HG02852 (cell line): ENCODE results near the gene ROBO2.

Experiments used
- ATAC-seq: cut with Tn5 transposase; IDR thresholded peaks from one replicate; pipeline ENCODE4 v1.9.1; 2021; ENCODE audit warnings: mild to moderate bottlenecking, moderate library complexity; ENCODE audit not compliant: unreplicated experiment

The ROBO2 gene

DNA sequence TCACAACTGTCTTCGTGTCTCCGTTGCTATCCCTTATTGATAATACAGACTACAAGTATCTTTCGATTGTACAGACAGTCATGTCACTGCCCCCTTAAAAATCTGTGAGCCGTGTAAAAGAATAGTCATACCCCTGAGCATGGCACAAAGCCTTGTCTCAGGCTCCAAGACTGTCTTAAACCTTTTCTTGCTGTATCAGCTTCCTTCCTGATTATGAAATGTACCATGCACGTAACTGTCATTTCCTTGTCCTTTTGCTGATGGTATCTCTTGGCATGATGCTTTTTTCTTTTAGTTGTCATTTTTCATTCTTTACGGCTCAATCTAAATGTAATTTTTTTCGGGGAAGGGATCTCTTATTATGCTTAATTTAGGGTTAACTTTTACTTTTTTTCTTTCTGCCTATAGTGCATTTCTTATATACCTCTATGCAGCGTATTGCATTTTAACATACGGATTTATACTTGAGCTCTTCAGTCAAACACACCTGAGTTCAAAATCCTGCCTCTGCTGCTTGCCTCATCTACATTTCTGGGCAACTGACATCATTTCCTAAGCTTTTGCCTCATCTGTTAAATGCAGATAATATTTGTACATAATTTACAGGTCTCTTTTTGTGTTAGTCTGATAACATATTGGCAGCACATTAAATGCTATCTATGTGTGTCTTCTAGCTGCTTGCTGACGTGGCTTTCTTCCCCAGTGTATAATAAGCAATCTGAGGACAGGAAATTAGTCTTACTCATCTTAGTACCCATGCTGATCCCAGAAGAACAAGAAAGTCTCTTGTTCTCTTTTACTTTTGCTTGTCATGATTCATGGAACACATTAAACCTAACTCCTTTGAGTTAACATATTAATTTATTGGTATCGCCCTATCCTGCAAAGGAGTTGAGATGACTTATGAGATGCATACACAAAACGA lies 57.3 kb downstream of the ROBO2 start:
- ATAC-seq = no peak

DNA sequence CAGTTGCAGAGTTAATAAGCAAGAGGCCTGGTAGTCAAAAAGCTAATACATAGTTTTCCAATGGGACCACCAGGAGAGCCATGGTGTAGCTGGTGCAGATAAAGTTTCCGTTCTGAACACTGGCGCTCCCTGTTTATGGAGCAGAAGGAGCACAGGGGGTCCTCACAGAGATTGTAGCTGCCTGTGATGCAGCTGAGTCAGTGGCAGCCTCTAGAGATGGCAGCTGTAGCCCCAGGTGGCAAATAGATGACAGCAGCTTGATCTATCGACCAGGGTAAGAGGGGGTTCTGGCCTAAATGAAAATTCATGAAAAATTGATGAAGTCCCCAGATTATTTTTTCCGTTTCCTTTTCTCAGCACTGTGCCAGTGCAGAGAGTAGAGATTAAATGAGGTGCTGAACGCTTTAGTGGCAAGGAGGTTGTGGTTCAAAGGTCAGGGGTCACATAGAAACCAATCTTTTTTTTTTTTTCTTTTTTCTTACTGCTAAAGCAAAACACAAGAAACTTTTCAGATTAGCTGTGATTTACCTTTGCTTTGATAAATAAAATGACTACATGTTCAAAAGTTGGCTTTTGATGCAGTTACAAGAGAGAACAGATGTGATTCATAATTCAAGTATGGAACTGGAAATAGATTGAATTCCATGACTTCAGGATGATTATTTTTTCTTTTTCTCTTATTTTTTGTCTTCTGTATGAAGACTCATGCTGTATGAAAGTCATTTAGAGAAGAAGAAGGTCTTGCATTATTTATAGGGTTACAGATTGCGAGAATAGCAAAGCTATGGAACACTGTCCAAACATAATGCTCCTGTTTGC lies 63.3 kb downstream of the ROBO2 start:
- ATAC-seq = no peak

DNA sequence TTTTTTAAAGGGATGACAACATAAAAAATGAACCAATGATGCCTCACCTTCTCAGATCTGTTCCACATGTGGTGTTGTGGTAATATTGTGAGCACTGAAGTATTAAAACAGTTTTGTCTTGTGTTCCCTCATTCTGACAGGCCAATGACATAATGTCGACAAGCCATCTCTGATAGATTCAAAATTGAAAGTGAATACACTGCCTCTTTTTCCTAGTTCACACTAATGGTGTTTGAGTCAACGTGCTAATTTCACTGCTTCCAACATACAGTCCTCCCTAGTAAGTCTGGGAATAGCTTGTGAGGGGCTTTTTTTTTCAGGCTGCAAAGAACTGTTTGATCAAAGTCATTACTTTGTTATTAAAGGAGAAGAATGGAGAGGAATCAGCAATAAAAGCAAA lies 82.8 kb downstream of the ROBO2 start:
- no peak for ATAC-seq

DNA sequence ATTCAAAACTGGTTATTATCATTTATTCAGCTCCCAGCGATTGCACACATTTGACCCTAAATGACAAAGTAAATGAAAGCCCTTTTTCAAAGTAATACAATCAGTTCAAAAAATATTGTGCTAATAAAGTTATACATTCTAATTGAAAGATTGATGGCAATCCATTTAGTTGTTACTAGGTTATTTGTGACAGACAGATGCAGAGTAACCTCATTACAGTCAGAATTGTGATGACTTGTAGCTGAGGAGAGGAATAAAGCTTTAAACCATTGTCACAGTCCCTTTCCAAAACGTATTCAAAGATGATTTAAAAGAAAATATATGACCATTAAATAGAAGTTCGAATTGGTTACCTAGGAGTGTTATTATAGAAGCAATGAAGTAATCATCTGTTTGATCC lies 86.1 kb downstream of the ROBO2 start:
- no peak for ATAC-seq

DNA sequence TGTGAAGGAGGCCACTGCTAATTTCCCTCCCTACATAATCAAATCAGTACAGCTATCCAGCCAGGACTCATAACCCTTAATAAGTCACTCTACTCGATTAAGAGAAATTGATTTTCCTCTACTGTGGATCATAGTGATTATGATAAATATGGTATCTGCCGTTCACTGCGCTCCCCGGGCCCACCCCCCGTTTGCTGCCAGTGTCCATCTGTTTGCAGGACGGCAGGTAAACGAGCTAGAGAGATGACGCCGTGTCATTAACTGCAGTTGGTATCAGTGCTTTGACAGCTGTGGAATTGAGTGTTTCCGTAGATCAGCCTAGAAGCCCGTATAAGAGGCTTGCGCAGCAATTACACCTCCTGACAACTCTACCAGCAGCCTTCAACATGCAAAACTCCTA lies 94.9 kb downstream of the ROBO2 start:
- no peak for ATAC-seq

DNA sequence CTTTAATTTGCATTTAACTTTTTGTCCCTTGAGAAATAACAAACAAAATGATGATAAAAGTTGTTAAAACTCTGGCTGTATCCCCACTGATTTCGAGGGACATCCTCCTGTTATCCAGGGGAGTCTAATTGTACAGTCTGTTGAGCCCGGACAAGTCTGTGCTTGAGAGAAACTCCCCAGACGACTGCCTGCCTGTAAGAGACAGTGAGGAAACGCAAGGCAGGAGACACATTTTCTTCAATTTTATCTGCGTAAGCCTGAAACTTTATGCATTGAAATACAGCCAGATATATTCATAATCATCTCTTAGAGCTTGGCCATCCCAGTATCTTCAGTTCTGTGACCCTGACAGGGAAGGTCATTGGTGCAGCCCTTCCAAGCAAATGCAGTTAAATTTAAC lies 97.7 kb downstream of the ROBO2 start:
- no peak for ATAC-seq

DNA sequence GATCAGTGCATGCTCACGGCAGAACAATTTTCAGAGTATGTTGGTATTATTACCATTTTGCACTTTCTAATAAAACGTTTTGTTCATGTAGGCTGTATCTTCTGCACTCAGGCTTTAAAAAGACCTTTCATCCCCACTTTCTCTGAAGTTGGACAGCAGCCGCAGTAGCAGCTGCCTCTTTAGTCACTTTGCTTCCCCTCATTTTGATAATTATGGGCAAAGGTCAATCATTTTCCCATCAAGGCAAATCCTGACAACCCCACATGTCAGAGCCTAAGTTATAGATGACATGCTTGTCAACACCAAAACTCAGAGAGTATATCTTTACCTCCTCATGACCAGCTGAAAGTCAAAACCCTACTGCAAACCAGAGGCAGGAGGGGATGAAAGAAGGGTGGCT lies 99.7 kb downstream of the ROBO2 start:
- ATAC-seq = no peak

DNA sequence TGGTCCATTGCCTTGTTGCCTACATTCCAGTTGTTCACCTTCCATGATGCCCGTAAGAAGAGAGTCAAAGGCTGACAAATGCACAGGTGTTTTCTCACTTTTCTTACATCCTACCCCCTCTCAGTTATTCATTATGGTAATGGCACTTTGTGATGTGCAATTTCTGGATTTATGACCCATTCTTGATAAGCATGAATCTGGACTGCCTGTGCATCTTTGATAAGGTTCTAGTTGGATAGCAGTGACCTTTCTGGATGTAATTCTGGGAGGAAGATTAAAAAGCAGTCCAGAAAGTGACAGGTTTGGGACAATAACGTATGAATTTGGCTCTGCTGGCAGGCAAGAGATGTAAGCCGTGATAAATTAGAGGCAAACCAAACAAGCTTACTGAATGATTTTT lies 101.5 kb downstream of the ROBO2 start:
- no peak for ATAC-seq

DNA sequence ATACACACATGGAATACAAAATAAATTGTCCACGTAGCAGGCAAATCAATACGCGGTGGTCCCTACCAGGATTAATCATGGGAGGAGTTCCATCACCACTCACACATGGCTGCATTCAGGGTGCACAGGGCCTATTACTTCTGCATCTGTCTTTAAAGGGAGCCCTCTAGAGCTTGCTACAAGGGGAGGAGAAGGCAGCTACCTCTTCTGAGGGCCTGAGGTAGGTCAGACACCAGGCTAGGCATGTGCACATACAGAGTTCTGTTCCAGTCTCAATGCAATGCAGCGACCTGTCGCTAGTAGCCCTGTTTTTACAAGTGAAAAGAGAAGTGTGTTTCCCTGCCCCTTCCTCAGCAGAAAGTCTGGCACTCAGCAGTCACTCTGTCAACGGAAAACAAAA lies 102.7 kb downstream of the ROBO2 start:
- no peak for ATAC-seq

DNA sequence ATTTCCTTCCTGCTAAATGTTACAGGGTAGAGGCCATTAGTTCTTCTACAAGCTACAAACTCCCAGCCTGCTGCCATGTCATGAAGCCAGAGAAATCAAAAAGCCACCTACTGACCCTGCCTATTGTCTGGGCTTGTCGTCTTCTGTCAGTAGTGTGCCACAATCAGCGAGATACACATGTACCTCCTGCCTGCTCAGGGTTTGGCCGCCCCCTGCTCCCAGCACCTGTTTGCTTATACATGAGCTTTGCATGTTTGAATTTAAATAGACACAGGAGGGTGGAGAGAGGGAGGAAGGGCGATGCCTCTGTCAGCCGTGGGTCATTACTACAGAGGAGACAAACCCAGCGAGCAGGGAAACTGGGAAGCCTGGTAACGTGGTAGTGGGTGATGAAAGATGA lies 106.1 kb downstream of the ROBO2 start:
- no peak for ATAC-seq

DNA sequence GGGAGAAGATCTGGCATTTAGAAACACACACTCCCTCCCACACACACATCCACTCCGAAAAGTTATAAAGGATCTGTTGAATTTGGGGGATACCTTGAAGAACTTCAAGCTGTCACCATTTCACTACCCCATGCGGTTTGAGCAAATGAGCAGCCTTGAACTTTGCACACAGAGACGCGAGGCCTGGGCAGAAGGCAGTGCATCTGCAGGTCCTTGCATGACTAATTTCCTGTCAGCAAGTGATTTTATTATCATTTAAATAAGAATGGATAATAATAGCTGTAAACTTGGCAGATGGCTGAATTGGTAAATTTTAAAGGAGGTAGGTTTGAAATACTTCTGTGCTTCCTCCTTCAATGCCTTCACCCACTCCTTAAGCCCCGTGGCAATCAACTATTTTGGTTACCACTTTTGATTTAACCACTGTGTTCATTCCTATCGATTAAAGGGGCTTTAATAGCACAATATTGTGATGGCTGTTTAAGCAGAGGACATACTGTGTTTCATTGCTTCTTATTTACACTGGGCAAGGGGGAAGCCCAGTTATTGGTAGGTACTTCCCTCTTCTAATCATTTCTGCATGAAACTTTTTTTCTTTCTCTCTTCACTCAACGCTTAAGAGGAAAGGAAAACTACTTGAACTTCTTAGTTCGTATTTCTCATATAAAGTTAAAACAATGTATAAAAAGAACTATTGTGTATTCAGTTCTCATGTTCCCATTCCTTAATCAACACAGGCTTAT lies 108.1 kb downstream of the ROBO2 start:
- ATAC-seq = no peak

DNA sequence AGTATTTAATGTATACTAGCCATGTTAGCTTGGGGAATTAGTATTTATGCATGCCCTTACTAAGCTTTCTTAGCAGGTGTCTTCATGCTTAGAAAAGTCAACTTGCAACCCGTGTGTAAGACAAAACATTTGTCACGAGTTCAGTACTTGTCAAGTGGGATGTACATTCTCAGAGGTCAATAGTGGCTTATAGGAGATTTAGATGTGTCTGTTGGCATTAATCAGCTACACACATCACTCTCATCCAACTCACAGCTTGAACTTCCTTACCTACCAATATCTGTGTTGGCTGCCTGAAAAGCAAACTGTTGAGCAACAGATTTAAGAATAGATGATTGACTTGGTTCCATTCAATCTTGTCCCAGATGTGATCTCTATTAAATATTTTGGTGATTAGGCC lies 109.5 kb downstream of the ROBO2 start:
- ATAC-seq = no peak

DNA sequence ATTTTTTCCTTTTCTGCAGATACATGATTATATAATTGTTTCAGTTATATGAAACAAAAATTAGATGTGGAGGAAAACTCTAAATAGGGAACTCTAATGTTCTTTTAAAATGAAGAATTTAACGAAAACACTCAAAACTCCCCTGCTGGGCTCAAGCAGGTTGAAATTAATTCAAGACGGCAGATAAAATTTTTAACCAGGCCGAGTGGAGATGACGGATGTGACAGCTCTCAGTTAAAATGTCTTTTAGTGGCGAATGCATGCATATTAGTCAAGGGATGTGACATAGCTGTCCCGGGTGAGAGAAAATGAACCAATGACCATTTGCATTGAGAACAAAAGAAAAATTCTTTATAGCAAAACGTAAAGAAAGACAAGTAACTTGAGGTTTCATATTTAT lies 110.1 kb downstream of the ROBO2 start:
- no peak for ATAC-seq

DNA sequence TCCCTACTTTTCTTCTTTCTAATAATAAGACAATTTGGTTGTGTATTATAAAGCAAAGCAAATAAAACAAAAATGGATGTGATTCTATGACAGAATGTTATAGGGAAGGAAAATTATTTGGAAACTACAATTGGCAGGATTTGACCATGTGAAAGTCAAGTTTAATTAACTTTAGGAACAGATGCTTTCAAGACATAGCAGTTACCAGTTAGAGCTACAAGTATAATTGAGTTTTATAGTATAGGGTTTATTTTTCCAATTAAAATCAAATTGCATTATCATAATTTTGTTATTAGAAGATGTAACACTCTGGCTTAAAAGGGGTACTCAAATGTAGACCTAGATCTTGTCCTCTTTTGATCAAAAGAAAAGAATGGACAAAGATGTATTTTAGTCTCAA lies 110.9 kb downstream of the ROBO2 start:
- ATAC-seq = no peak

DNA sequence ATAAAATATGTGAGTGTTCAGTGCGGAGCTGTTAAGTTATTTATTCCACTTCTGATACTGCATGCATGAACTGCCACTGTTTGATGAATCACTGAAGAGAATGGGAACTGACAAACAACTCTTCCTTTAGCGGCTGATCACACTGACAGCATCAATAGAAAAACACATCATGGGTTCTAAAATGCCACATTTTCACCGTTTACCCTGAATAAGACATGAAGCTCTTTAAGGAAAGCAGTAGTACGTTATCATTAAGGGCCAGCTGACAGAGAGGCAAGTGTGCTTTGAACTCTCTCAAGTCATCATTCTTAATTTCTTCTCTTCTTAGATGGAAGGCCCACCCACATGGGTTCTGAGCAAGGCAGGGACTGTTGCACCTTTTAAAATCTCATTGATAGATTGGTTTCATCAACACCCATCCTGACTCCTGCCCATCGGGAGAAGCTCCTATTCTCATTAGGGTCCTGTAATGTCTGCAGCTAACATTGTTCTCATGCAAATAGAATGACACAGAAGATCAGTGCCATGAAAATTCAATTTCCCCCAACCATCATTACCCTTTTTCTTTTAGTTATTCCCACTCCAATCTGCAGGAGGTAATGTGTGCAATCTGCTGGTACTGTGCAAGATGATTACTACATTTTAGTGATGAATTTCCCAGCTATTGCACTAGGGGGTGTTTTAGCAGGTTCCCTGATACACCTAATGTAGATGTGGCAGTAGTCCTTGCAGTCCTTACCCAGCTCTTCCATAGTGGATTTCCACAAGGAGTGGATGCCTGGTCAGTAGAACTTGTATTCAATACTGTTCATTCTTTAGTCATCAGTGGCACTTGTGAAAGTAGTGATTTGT lies 119.1 kb downstream of the ROBO2 start:
- no peak for ATAC-seq

DNA sequence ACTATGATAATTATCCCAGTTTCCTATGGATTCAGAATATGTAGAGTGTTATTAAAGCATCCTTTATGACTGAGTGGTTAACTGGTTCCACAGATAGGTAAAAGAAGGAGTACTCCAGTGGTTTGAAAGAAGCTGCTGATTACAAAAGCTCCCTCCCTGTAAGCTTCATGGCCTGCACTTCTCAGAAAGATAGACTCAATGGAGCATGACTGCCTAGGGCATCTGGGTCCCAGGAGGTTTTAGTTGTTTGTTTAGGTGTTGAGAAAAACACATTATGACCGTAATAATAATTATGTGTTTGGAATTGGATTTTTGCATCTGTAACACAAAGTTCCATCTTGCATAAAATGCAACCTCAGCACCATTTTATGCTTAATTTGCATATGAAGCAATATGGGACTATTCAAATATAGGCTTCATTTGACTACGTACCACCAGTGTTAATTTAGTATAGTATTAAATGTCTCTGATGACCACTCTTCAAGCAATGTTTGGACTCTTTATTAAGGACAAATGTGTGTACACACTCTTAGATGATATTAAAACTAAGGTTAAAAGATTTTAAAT lies 121.1 kb downstream of the ROBO2 start:
- no peak for ATAC-seq

DNA sequence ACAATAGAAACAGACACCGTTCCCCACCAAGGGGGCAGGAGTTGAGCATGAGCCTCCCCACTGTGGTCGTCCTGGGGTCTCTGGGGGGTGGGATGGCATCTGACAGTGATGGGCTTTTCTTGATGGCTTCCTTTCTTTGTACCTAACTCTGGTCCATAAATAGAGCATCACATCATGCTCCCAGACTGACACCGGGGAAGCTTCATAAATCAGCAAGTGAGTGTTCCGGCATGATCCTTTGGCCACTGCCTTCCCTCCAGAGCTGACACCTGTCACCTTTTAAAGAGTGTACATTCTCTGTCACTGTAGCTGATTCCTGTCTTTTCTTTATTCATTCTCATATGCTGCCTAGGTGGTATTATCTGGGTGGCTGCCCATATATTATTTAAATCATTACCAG lies 129.9 kb downstream of the ROBO2 start:
- no peak for ATAC-seq

DNA sequence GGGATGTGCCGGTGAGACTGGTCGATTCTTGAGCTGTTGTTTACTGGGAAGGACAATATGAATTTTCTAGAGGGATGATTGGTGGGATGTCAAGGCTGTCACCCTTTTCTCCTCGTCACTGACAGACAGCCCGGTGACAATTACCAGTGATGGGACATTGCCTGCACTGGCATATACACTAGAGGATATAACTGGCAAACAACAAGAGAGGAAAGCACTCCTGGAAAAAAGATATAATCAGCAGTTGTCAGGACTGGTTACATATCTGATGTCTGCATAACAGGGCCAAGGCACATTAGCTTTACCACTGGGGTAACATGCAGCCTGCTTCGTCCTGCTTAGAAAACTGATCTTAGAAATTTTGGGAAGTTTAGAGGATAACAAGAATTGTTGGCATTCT lies 131.1 kb downstream of the ROBO2 start:
- no peak for ATAC-seq

DNA sequence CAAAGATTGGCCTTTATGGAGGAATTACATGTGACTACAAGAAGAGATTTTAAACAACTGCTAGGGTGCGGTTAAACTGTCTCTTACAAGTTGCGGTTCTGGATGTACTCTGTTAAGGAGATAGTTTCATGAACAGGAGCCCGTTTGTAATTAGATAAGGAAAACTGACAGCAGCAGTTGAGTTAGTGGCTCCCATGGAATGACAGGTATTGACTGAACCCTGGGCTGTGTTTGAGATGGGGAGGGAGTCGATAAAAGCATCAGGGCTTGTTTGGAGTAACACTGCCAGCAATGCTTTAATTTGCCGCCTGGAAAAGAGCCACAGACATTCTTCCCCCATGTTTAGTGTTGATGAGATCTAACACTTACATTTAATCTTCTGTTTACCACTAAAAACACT lies 139.9 kb downstream of the ROBO2 start:
- no peak for ATAC-seq

DNA sequence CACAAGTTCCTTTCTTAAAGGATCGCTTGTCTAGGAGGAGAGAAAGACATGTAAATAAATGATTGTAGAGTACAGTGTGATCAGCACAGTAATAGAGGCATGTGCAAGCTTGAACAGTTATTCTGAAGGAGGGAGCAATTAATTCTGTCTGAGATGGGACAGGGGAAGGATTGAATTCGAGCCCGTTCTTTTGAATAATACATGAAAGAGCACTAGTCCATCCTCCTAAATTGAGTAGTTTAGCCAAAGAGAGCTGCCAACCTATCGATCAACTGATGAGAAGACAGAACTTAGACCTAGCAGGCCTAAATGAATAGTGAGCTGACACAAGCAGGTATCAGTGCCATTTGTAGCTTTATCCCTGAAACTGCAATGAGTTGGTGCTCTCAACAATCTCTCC lies 142.4 kb downstream of the ROBO2 start:
- no peak for ATAC-seq
